Measurements from ENCODE around the gene GNS. TPM values are rescaled to one million over a fixed set of nuclear protein-coding genes. Genes with fewer than 3 reads are reported as not detected.
A peak's percentile ranks its signal among the peaks of the same experiment; 100 is the strongest.

GNS gene
- total and polyA plus RNA-seq, 2 of the 13 experiments (the other 11 are each of a cell fraction or from before 2014, with no cell fraction given), result 49.8 to 51.0 TPM

DNA sequence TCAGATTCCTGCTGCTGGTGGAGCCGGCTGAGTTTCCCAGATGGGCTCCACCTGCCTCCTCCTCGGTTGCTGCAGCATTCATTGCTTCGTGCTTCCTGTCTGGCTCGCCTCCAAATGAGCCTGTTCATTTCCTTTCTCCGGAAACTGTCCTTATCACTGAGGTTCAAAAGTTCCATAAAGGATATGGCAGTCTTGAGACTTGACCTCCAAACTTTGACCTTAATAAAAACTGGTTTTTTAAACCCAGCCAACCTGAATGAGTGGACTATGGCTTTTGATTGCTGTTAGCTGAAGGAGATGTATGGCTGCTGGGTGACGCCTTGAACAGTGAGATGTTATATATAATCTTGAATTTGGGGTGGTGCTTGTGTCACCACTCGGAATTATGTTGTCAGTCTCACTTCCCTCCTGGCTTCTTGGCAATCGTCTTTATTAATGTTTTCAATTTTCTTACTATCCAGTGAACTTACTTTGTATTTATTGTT is 86.2 kb downstream of the GNS start (continued):
- TF ChIP-seq BHLHE40 (IDR thresholded peaks at IDR 0.05; ENCODE audit: low read length), result no peak
- no peak for TF ChIP-seq CBFB (CRISPR knock-in tag; IDR thresholded peaks at IDR 0.05)
- no peak for TF ChIP-seq RARG (CRISPR knock-in tag; IDR thresholded peaks at IDR 0.05; ENCODE audit: low read depth)
- peak; percentile 98 for TF ChIP-seq ETV5 (CRISPR knock-in tag; IDR thresholded peaks at IDR 0.05; ENCODE audit: borderline replicate concordance)
- TF ChIP-seq ZSCAN22 (CRISPR knock-in tag; IDR thresholded peaks at IDR 0.05), result no peak
- TF ChIP-seq NR2F6 (IDR thresholded peaks at IDR 0.05), result peak; percentile 77
- TF ChIP-seq NR2F6 (CRISPR knock-in tag; IDR thresholded peaks at IDR 0.05), result peak; percentile 89
- TF ChIP-seq ZNF124 (CRISPR knock-in tag; IDR thresholded peaks at IDR 0.05), result 0 out of 2 replicates have a peak, but pooled peaks have one; percentile 18
- TF ChIP-seq GATAD2A (CRISPR knock-in tag; IDR thresholded peaks at IDR 0.05), result peak; percentile 85
- no peak for TF ChIP-seq RNF2 (conservative IDR thresholded peaks at IDR 0.05; ENCODE audit: low read depth)
- no peak for TF ChIP-seq NAIF1 (CRISPR knock-in tag; IDR thresholded peaks at IDR 0.05; ENCODE audit: borderline replicate concordance)
- TF ChIP-seq HOXD1 (CRISPR knock-in tag; IDR thresholded peaks at IDR 0.05), result 0 out of 2 replicates have a peak, but pooled peaks have one; percentile 56
- TF ChIP-seq, protein P1, sequence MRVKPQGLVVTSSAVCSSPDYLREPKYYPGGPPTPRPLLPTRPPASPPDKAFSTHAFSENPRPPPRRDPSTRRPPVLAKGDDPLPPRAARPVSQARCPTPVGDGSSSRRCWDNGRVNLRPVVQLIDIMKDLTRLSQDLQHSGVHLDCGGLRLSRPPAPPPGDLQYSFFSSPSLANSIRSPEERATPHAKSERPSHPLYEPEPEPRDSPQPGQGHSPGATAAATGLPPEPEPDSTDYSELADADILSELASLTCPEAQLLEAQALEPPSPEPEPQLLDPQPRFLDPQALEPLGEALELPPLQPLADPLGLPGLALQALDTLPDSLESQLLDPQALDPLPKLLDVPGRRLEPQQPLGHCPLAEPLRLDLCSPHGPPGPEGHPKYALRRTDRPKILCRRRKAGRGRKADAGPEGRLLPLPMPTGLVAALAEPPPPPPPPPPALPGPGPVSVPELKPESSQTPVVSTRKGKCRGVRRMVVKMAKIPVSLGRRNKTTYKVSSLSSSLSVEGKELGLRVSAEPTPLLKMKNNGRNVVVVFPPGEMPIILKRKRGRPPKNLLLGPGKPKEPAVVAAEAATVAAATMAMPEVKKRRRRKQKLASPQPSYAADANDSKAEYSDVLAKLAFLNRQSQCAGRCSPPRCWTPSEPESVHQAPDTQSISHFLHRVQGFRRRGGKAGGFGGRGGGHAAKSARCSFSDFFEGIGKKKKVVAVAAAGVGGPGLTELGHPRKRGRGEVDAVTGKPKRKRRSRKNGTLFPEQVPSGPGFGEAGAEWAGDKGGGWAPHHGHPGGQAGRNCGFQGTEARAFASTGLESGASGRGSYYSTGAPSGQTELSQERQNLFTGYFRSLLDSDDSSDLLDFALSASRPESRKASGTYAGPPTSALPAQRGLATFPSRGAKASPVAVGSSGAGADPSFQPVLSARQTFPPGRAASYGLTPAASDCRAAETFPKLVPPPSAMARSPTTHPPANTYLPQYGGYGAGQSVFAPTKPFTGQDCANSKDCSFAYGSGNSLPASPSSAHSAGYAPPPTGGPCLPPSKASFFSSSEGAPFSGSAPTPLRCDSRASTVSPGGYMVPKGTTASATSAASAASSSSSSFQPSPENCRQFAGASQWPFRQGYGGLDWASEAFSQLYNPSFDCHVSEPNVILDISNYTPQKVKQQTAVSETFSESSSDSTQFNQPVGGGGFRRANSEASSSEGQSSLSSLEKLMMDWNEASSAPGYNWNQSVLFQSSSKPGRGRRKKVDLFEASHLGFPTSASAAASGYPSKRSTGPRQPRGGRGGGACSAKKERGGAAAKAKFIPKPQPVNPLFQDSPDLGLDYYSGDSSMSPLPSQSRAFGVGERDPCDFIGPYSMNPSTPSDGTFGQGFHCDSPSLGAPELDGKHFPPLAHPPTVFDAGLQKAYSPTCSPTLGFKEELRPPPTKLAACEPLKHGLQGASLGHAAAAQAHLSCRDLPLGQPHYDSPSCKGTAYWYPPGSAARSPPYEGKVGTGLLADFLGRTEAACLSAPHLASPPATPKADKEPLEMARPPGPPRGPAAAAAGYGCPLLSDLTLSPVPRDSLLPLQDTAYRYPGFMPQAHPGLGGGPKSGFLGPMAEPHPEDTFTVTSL (CRISPR knock-in tag; IDR thresholded peaks at IDR 0.05; ENCODE audit: borderline replicate concordance), result peak; percentile 51; the same call in 1 of the 2 replicates
- TF ChIP-seq ZNF878 (CRISPR knock-in tag; IDR thresholded peaks at IDR 0.05), result peak; percentile 37; the same call in 1 of the 2 replicates
- TF ChIP-seq, protein P2, sequence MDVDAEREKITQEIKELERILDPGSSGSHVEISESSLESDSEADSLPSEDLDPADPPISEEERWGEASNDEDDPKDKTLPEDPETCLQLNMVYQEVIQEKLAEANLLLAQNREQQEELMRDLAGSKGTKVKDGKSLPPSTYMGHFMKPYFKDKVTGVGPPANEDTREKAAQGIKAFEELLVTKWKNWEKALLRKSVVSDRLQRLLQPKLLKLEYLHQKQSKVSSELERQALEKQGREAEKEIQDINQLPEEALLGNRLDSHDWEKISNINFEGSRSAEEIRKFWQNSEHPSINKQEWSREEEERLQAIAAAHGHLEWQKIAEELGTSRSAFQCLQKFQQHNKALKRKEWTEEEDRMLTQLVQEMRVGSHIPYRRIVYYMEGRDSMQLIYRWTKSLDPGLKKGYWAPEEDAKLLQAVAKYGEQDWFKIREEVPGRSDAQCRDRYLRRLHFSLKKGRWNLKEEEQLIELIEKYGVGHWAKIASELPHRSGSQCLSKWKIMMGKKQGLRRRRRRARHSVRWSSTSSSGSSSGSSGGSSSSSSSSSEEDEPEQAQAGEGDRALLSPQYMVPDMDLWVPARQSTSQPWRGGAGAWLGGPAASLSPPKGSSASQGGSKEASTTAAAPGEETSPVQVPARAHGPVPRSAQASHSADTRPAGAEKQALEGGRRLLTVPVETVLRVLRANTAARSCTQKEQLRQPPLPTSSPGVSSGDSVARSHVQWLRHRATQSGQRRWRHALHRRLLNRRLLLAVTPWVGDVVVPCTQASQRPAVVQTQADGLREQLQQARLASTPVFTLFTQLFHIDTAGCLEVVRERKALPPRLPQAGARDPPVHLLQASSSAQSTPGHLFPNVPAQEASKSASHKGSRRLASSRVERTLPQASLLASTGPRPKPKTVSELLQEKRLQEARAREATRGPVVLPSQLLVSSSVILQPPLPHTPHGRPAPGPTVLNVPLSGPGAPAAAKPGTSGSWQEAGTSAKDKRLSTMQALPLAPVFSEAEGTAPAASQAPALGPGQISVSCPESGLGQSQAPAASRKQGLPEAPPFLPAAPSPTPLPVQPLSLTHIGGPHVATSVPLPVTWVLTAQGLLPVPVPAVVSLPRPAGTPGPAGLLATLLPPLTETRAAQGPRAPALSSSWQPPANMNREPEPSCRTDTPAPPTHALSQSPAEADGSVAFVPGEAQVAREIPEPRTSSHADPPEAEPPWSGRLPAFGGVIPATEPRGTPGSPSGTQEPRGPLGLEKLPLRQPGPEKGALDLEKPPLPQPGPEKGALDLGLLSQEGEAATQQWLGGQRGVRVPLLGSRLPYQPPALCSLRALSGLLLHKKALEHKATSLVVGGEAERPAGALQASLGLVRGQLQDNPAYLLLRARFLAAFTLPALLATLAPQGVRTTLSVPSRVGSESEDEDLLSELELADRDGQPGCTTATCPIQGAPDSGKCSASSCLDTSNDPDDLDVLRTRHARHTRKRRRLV (CRISPR knock-in tag; IDR thresholded peaks at IDR 0.05), result no peak
- TF ChIP-seq, protein P3, sequence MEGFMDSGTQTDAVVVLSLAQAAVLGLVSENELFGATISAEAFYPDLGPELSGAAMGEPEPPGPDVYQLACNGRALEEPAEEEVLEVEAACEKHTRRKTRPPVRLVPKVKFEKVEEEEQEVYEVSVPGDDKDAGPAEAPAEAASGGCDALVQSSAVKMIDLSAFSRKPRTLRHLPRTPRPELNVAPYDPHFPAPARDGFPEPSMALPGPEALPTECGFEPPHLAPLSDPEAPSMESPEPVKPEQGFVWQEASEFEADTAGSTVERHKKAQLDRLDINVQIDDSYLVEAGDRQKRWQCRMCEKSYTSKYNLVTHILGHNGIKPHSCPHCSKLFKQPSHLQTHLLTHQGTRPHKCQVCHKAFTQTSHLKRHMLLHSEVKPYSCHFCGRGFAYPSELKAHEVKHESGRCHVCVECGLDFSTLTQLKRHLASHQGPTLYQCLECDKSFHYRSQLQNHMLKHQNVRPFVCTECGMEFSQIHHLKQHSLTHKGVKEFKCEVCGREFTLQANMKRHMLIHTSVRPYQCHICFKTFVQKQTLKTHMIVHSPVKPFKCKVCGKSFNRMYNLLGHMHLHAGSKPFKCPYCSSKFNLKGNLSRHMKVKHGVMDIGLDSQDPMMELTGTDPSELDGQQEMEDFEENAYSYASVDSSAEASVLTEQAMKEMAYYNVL (CRISPR knock-in tag; IDR thresholded peaks at IDR 0.05; ENCODE audit: borderline replicate concordance), result peak; percentile 96
- no peak for TF ChIP-seq WIZ (CRISPR knock-in tag; IDR thresholded peaks at IDR 0.05)
- no peak for TF ChIP-seq FOXP1 (IDR thresholded peaks at IDR 0.05)
- TF ChIP-seq FOXP1 (CRISPR knock-in tag; IDR thresholded peaks at IDR 0.05), result no peak
- TF ChIP-seq ZNF530 (CRISPR knock-in tag; IDR thresholded peaks at IDR 0.05; ENCODE audit: low read depth), result no peak
- TF ChIP-seq ELF3 (CRISPR knock-in tag; IDR thresholded peaks at IDR 0.05), result peak; percentile 97

Measured in HepG2 (cell line).